IMR-90 (cell line): ENCODE results near the gene IREB2. TPM values are rescaled to one million over a fixed set of nuclear protein-coding genes. Genes with fewer than 3 reads are reported as not detected.

Source experiments
- ATAC-seq: fragments of 200-7000 bp; cut with Tn5 transposase; 2 replicates; pipeline ENCODE4 v1.9.1; 2020; ENCODE audit warnings: low read depth, mild to moderate bottlenecking, moderate library complexity
- BruUV-seq: library from RNA; stranded (reverse); fragments of 400-500 nt; replicated peaks from 2 replicates; lab custom pipeline; 2021; lab: Mats Ljungman, UMichigan
- CTCF ChIA-PET: fragments of 300-600 bp; formaldehyde crosslinking; extraction: SDS; loops from one replicate; lab custom pipeline; 2021; ENCODE audit warnings: antibody characterized with exemption; lab: Yijun Ruan, JAX
- POLR2A ChIA-PET: fragments of 300-600 bp; sonication (Branson Sonifier 250); formaldehyde crosslinking; loops from one replicate; lab custom pipeline; 2022; ENCODE audit warnings: antibody characterized with exemption; ENCODE audit not compliant: unreplicated experiment; lab: Charles Lee
- DNase-seq: peaks from one replicate; pipeline ENCODE4 v3.0.0; 2013
- H2AFZ ChIP-seq: replicated peaks from 2 replicates; pipeline ENCODE3; 2013; ENCODE audit warnings: low read length, mild to moderate bottlenecking; ENCODE audit not compliant: poor library complexity
- H2AK5ac ChIP-seq: 2 replicates; pipeline ENCODE4 v1.6.1; 2013; ENCODE audit warnings: low read depth, low read length, inconsistent platforms
- H2AK9ac ChIP-seq: replicated peaks from 2 replicates; pipeline ENCODE3; 2013; ENCODE audit warnings: mild to moderate bottlenecking, low read depth, low read length, moderate library complexity; ENCODE audit not compliant: poor library complexity
- H2BK120ac ChIP-seq: 2 replicates; pipeline ENCODE4 v1.6.1; 2013; ENCODE audit warnings: low read depth, low read length, inconsistent platforms
- H2BK15ac ChIP-seq: 3 replicates; pipeline ENCODE4 v1.6.1; 2013; ENCODE audit warnings: low read depth, low read length, inconsistent platforms
- H2BK20ac ChIP-seq: 2 replicates; pipeline ENCODE4 v1.6.1; 2013; ENCODE audit warnings: low read depth, mild to moderate bottlenecking, inconsistent platforms, low read length, moderate library complexity
- H2BK5ac ChIP-seq: 2 replicates; pipeline ENCODE4 v1.6.1; 2013; ENCODE audit warnings: mild to moderate bottlenecking, low read depth, low read length, inconsistent platforms; ENCODE audit not compliant: poor library complexity, severe bottlenecking
- H3K14ac ChIP-seq: replicated peaks from 2 replicates; pipeline ENCODE4 v1.6.1; 2013; ENCODE audit warnings: low read depth, low read length, inconsistent platforms
- H3K18ac ChIP-seq: 2 replicates; pipeline ENCODE4 v1.6.1; 2013; ENCODE audit warnings: low read depth, low read length, control low read depth
- H3K23ac ChIP-seq: 2 replicates; pipeline ENCODE4 v1.6.1; 2013; ENCODE audit warnings: low read depth, low read length, inconsistent platforms
- H3K27ac ChIP-seq: 2 replicates; pipeline ENCODE4 v1.5.1; 2013; ENCODE audit warnings: mild to moderate bottlenecking, control low read depth, low read length; ENCODE audit not compliant: insufficient read depth
- H3K27me3 ChIP-seq: 2 replicates; pipeline ENCODE4 v1.6.1; 2013; ENCODE audit warnings: low read length; ENCODE audit not compliant: control insufficient read depth, insufficient read depth
- H3K36me3 ChIP-seq: 2 replicates; pipeline ENCODE4 v1.6.1; 2013; ENCODE audit warnings: low read length, mixed read lengths; ENCODE audit not compliant: control insufficient read depth, insufficient read depth
- H3K4ac ChIP-seq: 2 replicates; pipeline ENCODE4 v1.6.1; 2013; ENCODE audit warnings: low read depth, low read length, inconsistent platforms
- H3K4me1 ChIP-seq: 2 replicates; pipeline ENCODE4 v1.6.1; 2013; ENCODE audit warnings: low read length, mixed read lengths; ENCODE audit not compliant: control insufficient read depth, insufficient read depth
- H3K4me2 ChIP-seq: 2 replicates; pipeline ENCODE4 v1.6.1; 2013; ENCODE audit warnings: low read depth, mild to moderate bottlenecking, control low read depth, low read length, moderate library complexity
- H3K4me3 ChIP-seq: 2 replicates; pipeline ENCODE4 v1.5.1; 2013; ENCODE audit warnings: low read depth, mild to moderate bottlenecking, control low read depth, low read length, moderate library complexity; ENCODE audit not compliant: insufficient read depth
- H3K56ac ChIP-seq: 2 replicates; pipeline ENCODE4 v1.6.1; 2013; ENCODE audit warnings: low read length, inconsistent platforms; ENCODE audit not compliant: insufficient read depth; ENCODE audit errors: extremely low read depth
- H3K79me1 ChIP-seq, 2 experiments: 2 replicates each; pipeline ENCODE4 v1.6.1; 2013; ENCODE audit warnings: low read length in 2 of 2, inconsistent platforms in 1 of 2, low read depth in 1 of 2
- H3K9ac ChIP-seq: 2 replicates; pipeline ENCODE4 v1.6.1; 2013; ENCODE audit warnings: low read depth, low read length, control low read depth
- H3K9me1 ChIP-seq: 2 replicates; pipeline ENCODE4 v1.6.1; 2013; ENCODE audit warnings: low read length, inconsistent platforms; ENCODE audit not compliant: insufficient read depth
- H3K9me3 ChIP-seq: 2 replicates; pipeline ENCODE4 v1.6.1; 2013; ENCODE audit warnings: low read length; ENCODE audit not compliant: control insufficient read depth, insufficient read depth
- H4K20me1 ChIP-seq: 2 replicates; pipeline ENCODE4 v1.6.1; 2013; ENCODE audit warnings: low read length, inconsistent platforms; ENCODE audit not compliant: insufficient read depth
- H4K5ac ChIP-seq: 2 replicates; pipeline ENCODE4 v1.6.1; 2013; ENCODE audit warnings: mild to moderate bottlenecking, low read depth, low read length, control low read depth
- H4K8ac ChIP-seq, 2 experiments: 2 replicates each; pipeline ENCODE4 v1.6.1; 2013; ENCODE audit warnings: low read depth in 2 of 2, low read length in 2 of 2, control low read depth in 1 of 2, inconsistent platforms in 1 of 2
- H4K91ac ChIP-seq: 2 replicates; pipeline ENCODE4 v1.6.1; 2013; ENCODE audit warnings: low read depth, low read length, inconsistent platforms; ENCODE audit not compliant: insufficient read depth
- RAD21 ChIP-seq: IDR thresholded peaks from 2 replicates; pipeline ENCODE4 v1.6.1; 2012; ENCODE audit warnings: low read length, improper control_type of control experiment
- WGBS, 2 experiments: methylation state at CpG; one replicate each; pipeline versions ENCODE4 v1.1.5 to v1.1.7; 2013; ENCODE audit warnings: missing lambda C conversion rate in 2 of 2; ENCODE audit not compliant: insufficient read length in 1 of 2; ENCODE audit errors: extremely low coverage in 2 of 2; 5-methylcytosine and 5-hydroxymethylcytosine counted together
- dilution Hi-C: fragments of 300-500 bp; cut with HindIII; formaldehyde crosslinking; loops from one replicate; pipeline ENCODE4 v1.14.3; 2018; ENCODE audit warnings: low sequenced_read_pairs; ENCODE audit not compliant: unreplicated experiment
- in situ Hi-C: fragments of 300-500 bp; cut with MboI; formaldehyde crosslinking; loops from 3 replicates; pipeline ENCODE4 v1.14.3; 2019; ENCODE audit warnings: low sequenced_read_pairs, inconsistent platforms, mixed read lengths
- intact Hi-C: fragments of 100-400 bp; cut with micrococcal nuclease; formaldehyde crosslinking; loops from 2 replicates; pipeline ENCODE4 v1.10.0; 2022
- polyA plus RNA-seq, 3 experiments: library from polyadenylated mRNA; depleted of rRNA; stranded (reverse); fragments of >200 nt; gene quantifications; 2 replicates each; pipeline ENCODE4 v1.2.3, GENCODE V29; 2012; ENCODE audit warnings: low replicate concordance in 1 of 3
- total RNA-seq: library from RNA; depleted of rRNA; stranded (reverse); fragments of >200 nt; gene quantifications from 2 replicates; pipeline ENCODE4 v1.2.3, GENCODE V29; 2012

IREB2 gene
- total and polyA plus RNA-seq, 2 of the 4 experiments (the other 2 are of a cell fraction): 12.2 to 13.5 TPM

DNA sequence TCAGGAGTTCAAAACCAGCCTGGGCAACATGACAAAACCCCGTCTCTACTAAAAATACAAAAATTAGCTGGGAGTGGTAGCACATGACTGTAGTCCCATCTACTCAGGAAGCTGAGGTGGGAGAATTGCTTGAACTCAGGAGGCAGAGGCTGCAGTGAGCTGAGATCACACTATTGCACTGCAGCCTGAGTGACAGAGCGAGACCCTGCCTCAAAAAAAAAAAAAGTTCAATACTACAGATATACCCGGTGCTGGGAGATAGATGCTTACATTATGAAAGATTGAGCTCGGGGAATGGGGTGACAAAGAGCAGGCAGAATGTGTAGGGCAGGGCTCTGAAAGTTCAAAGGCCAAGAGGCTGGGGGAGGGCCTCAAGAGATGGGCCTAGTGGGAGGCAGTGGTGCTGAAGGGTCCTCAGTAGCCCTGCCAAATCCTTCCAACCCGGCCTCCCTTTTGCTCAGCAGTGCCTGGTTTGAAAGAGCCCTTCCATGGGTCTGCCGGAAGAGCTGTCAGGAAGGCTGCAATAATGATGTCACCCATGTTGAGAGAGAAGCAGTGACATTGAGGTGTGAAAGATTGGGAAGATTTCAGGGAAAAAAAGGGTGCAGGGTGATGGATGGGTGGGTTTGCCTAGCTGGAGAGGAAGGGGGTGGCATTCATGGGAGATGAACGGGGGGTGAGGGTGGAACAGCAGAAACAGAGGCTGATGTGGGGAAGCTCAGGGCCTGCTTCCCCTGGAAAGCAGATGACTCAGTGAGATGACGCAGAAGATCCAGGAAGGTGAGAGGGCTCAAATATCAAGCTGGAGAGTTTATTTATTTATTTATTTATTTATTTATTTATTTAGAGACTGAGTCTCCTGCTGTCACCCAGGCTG lies 20.0 kb upstream of the IREB2 start:
- Histone ChIP-seq H3K4me1 (no peaks in the 10 kb centered on the region), H3K27ac (no peak overlapping the region), H4K20me1 (no peaks in the 10 kb centered on the region), H2BK5ac (no peak overlapping the region), H2AFZ (no peak overlapping the region), H3K4me2 (no peak overlapping the region), H3K14ac (no peak overlapping the region), H3K23ac (no peak overlapping the region), H4K91ac (no peak overlapping the region), H3K27me3 (peaks cover 29% of the 10 kb centered on the region), H3K4me3 (no peak overlapping the region), H3K18ac (no peak overlapping the region), H3K9ac (no peak overlapping the region), H3K9me1 (no peaks in the 10 kb centered on the region), H3K4ac (no peak overlapping the region), H2AK9ac (no peak overlapping the region), H4K8ac (no peak overlapping the region), H3K56ac (no peak overlapping the region), H3K79me1 (no peaks in the 10 kb centered on the region), H4K5ac (no peak overlapping the region), H2BK20ac (no peak overlapping the region), H2AK5ac (no peak overlapping the region), H3K36me3 (no peaks in the 10 kb centered on the region), H2BK15ac (no peak overlapping the region), H2BK120ac (no peak overlapping the region), H3K9me3 (no peaks in the 10 kb centered on the region; the same call in 1 of the 2 replicates)
- POLR2A ChIA-PET: no interaction called here
- DNase-seq (peak; percentile 9), ATAC-seq (no peak)
- WGBS, 2 experiments: no CpG with 5 or more reads among the region's 8 CpGs
- BruUV-seq: no TSS peak
- no peak for TF ChIP-seq RAD21
- CTCF ChIA-PET: interaction anchor here (0.5 to 1.5 kb wide), 2 partner anchors 110 to 261 kb away, joined by 3 to 4 read pairs; no protein-coding TSS in a partner anchor
- dilution Hi-C loops: no loop called here
- in situ Hi-C loops: loop anchor here (5.0 kb wide), 1 partner anchor 106 kb away; no protein-coding TSS in a partner anchor
- intact Hi-C loops: no loop called here
